Measurements from ENCODE around the gene C3orf20. TPM values are rescaled to one million over a fixed set of nuclear protein-coding genes. Genes with fewer than 3 reads are reported as not detected.
A peak's percentile ranks its signal among the peaks of the same experiment; 100 is the strongest.

C3orf20 gene
- total and polyA plus RNA-seq, 9 of the 15 experiments (the other 6 are each of a cell fraction or from before 2014, with no cell fraction given) = 0.04 TPM; not detected in 8

DNA sequence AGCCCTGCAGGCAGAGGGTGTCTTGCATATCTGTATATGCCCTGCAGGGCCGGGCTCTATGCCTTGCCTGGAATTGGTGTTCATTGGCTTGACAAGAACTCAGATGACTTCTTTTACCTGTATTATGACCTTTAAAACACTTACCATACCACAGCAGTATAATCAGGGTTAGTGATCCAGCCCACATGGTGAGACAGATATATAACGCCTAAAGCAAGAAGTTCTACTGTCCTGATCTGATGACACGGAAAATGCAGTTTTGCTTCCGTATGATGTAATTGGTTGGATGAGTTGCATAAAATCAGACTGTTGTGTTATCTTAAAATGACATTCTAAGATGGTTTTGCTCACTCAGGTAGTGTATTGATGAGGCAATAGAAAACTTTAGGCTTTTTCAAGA, 14.0 kb upstream of the C3orf20 start (continued):
- TF ChIP-seq GTF2A2 (tag; IDR thresholded peaks at IDR 0.05) (no peak), NR2C1 (IDR thresholded peaks at IDR 0.05) (no peak), NR2C1 (tag; IDR thresholded peaks at IDR 0.05) (peak; percentile 10; the same call in 1 of the 2 replicates), L3MBTL2 (IDR thresholded peaks at IDR 0.05) (peak; percentile 39; the same call in 1 of the 2 replicates), TCF7L2 (IDR thresholded peaks at IDR 0.05; ENCODE audit: low read depth, low read length) (no peak), ATF7 (IDR thresholded peaks at IDR 0.05) (peak; percentile 67), CEBPG (CRISPR knock-in tag; IDR thresholded peaks at IDR 0.05) (peak; percentile 80), CEBPG (tag; conservative IDR thresholded peaks at IDR 0.05 in 1 of 2, IDR thresholded peaks at IDR 0.05 in 1 of 2) (peak; percentile 69 to 92), RBM15 (IDR thresholded peaks at IDR 0.05; ENCODE audit: insufficient read depth, low read length) (no peak), NFATC3 (IDR thresholded peaks at IDR 0.05) (no peak), ZNF134 (CRISPR knock-in tag; conservative IDR thresholded peaks at IDR 0.05) (no peak), SAFB2 (IDR thresholded peaks at IDR 0.05; ENCODE audit: borderline replicate concordance, low read depth, low read length, severe bottlenecking) (no peak), FOXA1 (IDR thresholded peaks at IDR 0.05; ENCODE audit: borderline replicate concordance) (no peak), ZNF239 (CRISPR knock-in tag; IDR thresholded peaks at IDR 0.05) (no peak), STAT5B (CRISPR knock-in tag; IDR thresholded peaks at IDR 0.05) (no peak), NR1H2 (CRISPR knock-in tag; IDR thresholded peaks at IDR 0.05) (no peak), FOXK1 (CRISPR knock-in tag; IDR thresholded peaks at IDR 0.05; ENCODE audit: borderline replicate concordance) (no peak)
- TF ChIP-seq, protein P1, sequence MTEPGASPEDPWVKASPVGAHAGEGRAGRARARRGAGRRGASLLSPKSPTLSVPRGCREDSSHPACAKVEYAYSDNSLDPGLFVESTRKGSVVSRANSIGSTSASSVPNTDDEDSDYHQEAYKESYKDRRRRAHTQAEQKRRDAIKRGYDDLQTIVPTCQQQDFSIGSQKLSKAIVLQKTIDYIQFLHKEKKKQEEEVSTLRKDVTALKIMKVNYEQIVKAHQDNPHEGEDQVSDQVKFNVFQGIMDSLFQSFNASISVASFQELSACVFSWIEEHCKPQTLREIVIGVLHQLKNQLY (CRISPR knock-in tag; conservative IDR thresholded peaks at IDR 0.05) = no peak
- TF ChIP-seq, protein P2, sequence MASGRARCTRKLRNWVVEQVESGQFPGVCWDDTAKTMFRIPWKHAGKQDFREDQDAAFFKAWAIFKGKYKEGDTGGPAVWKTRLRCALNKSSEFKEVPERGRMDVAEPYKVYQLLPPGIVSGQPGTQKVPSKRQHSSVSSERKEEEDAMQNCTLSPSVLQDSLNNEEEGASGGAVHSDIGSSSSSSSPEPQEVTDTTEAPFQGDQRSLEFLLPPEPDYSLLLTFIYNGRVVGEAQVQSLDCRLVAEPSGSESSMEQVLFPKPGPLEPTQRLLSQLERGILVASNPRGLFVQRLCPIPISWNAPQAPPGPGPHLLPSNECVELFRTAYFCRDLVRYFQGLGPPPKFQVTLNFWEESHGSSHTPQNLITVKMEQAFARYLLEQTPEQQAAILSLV (tag; IDR thresholded peaks at IDR 0.05) = 0 out of 2 replicates have a peak, but pooled peaks have one; percentile 22
- TF ChIP-seq, protein P3, sequence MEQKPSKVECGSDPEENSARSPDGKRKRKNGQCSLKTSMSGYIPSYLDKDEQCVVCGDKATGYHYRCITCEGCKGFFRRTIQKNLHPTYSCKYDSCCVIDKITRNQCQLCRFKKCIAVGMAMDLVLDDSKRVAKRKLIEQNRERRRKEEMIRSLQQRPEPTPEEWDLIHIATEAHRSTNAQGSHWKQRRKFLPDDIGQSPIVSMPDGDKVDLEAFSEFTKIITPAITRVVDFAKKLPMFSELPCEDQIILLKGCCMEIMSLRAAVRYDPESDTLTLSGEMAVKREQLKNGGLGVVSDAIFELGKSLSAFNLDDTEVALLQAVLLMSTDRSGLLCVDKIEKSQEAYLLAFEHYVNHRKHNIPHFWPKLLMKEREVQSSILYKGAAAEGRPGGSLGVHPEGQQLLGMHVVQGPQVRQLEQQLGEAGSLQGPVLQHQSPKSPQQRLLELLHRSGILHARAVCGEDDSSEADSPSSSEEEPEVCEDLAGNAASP (IDR thresholded peaks at IDR 0.05) = no peak
- TF ChIP-seq, protein P4, sequence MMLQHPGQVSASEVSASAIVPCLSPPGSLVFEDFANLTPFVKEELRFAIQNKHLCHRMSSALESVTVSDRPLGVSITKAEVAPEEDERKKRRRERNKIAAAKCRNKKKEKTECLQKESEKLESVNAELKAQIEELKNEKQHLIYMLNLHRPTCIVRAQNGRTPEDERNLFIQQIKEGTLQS (IDR thresholded peaks at IDR 0.05) = peak; percentile 83
- TF ChIP-seq, protein P4 (CRISPR knock-in tag; conservative IDR thresholded peaks at IDR 0.05) = no peak
- TF ChIP-seq, protein P5, sequence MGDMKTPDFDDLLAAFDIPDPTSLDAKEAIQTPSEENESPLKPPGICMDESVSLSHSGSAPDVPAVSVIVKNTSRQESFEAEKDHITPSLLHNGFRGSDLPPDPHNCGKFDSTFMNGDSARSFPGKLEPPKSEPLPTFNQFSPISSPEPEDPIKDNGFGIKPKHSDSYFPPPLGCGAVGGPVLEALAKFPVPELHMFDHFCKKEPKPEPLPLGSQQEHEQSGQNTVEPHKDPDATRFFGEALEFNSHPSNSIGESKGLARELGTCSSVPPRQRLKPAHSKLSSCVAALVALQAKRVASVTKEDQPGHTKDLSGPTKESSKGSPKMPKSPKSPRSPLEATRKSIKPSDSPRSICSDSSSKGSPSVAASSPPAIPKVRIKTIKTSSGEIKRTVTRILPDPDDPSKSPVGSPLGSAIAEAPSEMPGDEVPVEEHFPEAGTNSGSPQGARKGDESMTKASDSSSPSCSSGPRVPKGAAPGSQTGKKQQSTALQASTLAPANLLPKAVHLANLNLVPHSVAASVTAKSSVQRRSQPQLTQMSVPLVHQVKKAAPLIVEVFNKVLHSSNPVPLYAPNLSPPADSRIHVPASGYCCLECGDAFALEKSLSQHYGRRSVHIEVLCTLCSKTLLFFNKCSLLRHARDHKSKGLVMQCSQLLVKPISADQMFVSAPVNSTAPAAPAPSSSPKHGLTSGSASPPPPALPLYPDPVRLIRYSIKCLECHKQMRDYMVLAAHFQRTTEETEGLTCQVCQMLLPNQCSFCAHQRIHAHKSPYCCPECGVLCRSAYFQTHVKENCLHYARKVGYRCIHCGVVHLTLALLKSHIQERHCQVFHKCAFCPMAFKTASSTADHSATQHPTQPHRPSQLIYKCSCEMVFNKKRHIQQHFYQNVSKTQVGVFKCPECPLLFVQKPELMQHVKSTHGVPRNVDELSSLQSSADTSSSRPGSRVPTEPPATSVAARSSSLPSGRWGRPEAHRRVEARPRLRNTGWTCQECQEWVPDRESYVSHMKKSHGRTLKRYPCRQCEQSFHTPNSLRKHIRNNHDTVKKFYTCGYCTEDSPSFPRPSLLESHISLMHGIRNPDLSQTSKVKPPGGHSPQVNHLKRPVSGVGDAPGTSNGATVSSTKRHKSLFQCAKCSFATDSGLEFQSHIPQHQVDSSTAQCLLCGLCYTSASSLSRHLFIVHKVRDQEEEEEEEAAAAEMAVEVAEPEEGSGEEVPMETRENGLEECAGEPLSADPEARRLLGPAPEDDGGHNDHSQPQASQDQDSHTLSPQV (IDR thresholded peaks at IDR 0.05) = 0 out of 2 replicates have a peak, but pooled peaks have one; percentile 24
